Measurements from ENCODE around the gene ATP8B3.
"Not testable (repeated sequence)": the region's sequence is repeated elsewhere in the genome, so short reads cannot be mapped to it uniquely, and the experiment has no call there.

ATP8B3 gene

GRCh38 chr19:1807030-1807694, 4.9 kb downstream of the ATP8B3 start:
- DNase-seq, result no peak
- Mint-ChIP-seq H3K27ac (no peak overlapping the region), H3K9me3 (no peaks in the 10 kb centered on the region), H3K27me3 (no peaks in the 10 kb centered on the region), H3K4me1 (ENCODE audit: low read depth) (peaks cover 4% of the 10 kb centered on the region), H3K4me3 (no peak overlapping the region), H3K36me3 (ENCODE audit: low read depth) (no peaks in the 10 kb centered on the region)

GRCh38 chr19:1806184-1807029, 5.7 kb downstream of the ATP8B3 start:
- Mint-ChIP-seq H3K4me1 (ENCODE audit: low read depth) (peaks cover 1% of the 10 kb centered on the region), H3K27me3 (no peaks in the 10 kb centered on the region), H3K4me3 (no peak overlapping the region), H3K9me3 (no peaks in the 10 kb centered on the region), H3K27ac (no peak overlapping the region), H3K36me3 (ENCODE audit: low read depth) (no peaks in the 10 kb centered on the region)
- DNase-seq, result no peak

GRCh38 chr19:1805401-1806183, 6.5 kb downstream of the ATP8B3 start:
- Mint-ChIP-seq H3K9me3 (no peaks in the 10 kb centered on the region), H3K36me3 (ENCODE audit: low read depth) (no peaks in the 10 kb centered on the region), H3K4me1 (ENCODE audit: low read depth) (no peaks in the 10 kb centered on the region), H3K27ac (no peak overlapping the region), H3K4me3 (no peak overlapping the region), H3K27me3 (no peaks in the 10 kb centered on the region)
- no peak for DNase-seq

GRCh38 chr19:1804858-1805257, 7.2 kb downstream of the ATP8B3 start:
- Mint-ChIP-seq H3K36me3 (ENCODE audit: low read depth) (no peaks in the 10 kb centered on the region), H3K4me1 (ENCODE audit: low read depth) (no peaks in the 10 kb centered on the region), H3K27ac (no peak overlapping the region), H3K9me3 (no peaks in the 10 kb centered on the region), H3K4me3 (no peak overlapping the region), H3K27me3 (no peaks in the 10 kb centered on the region)
- DNase-seq, result no peak

GRCh38 chr19:1799695-1800342, 12.3 kb downstream of the ATP8B3 start:
- H3K27ac Mint-ChIP-seq, result no peak overlapping the region
- peaks cover 15% of the 10 kb centered on the region for H3K27me3 Mint-ChIP-seq
- H3K4me1 Mint-ChIP-seq (ENCODE audit: low read depth), result peaks cover 4% of the 10 kb centered on the region
- no peak for DNase-seq
- no peaks in the 10 kb centered on the region for H3K9me3 Mint-ChIP-seq
- H3K4me3 Mint-ChIP-seq, result no peak overlapping the region
- H3K36me3 Mint-ChIP-seq (ENCODE audit: low read depth), result no peaks in the 10 kb centered on the region

GRCh38 chr19:1797313-1797712, 14.8 kb downstream of the ATP8B3 start:
- H3K27ac Mint-ChIP-seq, H3K4me3 Mint-ChIP-seq, DNase-seq: not testable (repeated sequence)

GRCh38 chr19:1796395-1797142, 15.5 kb downstream of the ATP8B3 start:
- Mint-ChIP-seq H3K9me3 (no peaks in the 10 kb centered on the region), H3K4me1 (ENCODE audit: low read depth) (peaks cover 11% of the 10 kb centered on the region), H3K4me3 (no peak overlapping the region), H3K27ac (no peak overlapping the region), H3K36me3 (ENCODE audit: low read depth) (no peaks in the 10 kb centered on the region), H3K27me3 (peaks cover 23% of the 10 kb centered on the region)
- no peak for DNase-seq

More at GRCh38 chr19:1797313-1797712, 14.8 kb downstream of the ATP8B3 start:
- not testable (repeated sequence) for H3K36me3 Mint-ChIP-seq (ENCODE audit: low read depth); H3K9me3 Mint-ChIP-seq
- Mint-ChIP-seq H3K27me3 (peaks cover 23% of the 10 kb centered on the region), H3K4me1 (ENCODE audit: low read depth) (peaks cover 11% of the 10 kb centered on the region)

GRCh38 chr19:1794424-1795172, 17.5 kb downstream of the ATP8B3 start:
- Mint-ChIP-seq H3K9me3 (no peaks in the 10 kb centered on the region), H3K4me1 (ENCODE audit: low read depth) (peaks cover 11% of the 10 kb centered on the region), H3K27me3 (peaks cover 28% of the 10 kb centered on the region), H3K36me3 (ENCODE audit: low read depth) (no peaks in the 10 kb centered on the region), H3K4me3 (no peak overlapping the region), H3K27ac (no peak overlapping the region)
- no peak for DNase-seq

GRCh38 chr19:1791879-1792278, 20.2 kb downstream of the ATP8B3 start:
- H3K36me3 Mint-ChIP-seq (ENCODE audit: low read depth), result no peaks in the 10 kb centered on the region
- no peak overlapping the region for H3K27ac Mint-ChIP-seq
- no peak overlapping the region for H3K4me3 Mint-ChIP-seq
- no peak for DNase-seq
- peaks cover 37% of the 10 kb centered on the region for H3K27me3 Mint-ChIP-seq
- H3K9me3 Mint-ChIP-seq, result no peaks in the 10 kb centered on the region
- peaks cover 11% of the 10 kb centered on the region for H3K4me1 Mint-ChIP-seq (ENCODE audit: low read depth)

GRCh38 chr19:1790054-1790792, 21.9 kb downstream of the ATP8B3 start:
- Mint-ChIP-seq H3K4me3 (no peak overlapping the region), H3K27me3 (peaks cover 34% of the 10 kb centered on the region), H3K36me3 (ENCODE audit: low read depth) (no peaks in the 10 kb centered on the region), H3K9me3 (no peaks in the 10 kb centered on the region), H3K27ac (no peak overlapping the region), H3K4me1 (ENCODE audit: low read depth) (peaks cover 6% of the 10 kb centered on the region)
- DNase-seq, result no peak

- no peak overlapping the region for H3K27ac Mint-ChIP-seq
- no peaks in the 10 kb centered on the region for H3K9me3 Mint-ChIP-seq
- peaks cover 29% of the 10 kb centered on the region for H3K27me3 Mint-ChIP-seq
- no peaks in the 10 kb centered on the region for H3K36me3 Mint-ChIP-seq (ENCODE audit: low read depth)
- no peak for DNase-seq
- no peak overlapping the region for H3K4me3 Mint-ChIP-seq
- H3K4me1 Mint-ChIP-seq (ENCODE audit: low read depth), result peaks cover 3% of the 10 kb centered on the region
Observed at GRCh38 chr19:1789261-1790041, 22.6 kb downstream of the ATP8B3 start.

- no peaks in the 10 kb centered on the region for H3K9me3 Mint-ChIP-seq
Observed at GRCh38 chr19:1787116-1787515, 25.0 kb downstream of the ATP8B3 start.

More at GRCh38 chr19:1787116-1787515, 25.0 kb downstream of the ATP8B3 start:
- no peaks in the 10 kb centered on the region for H3K36me3 Mint-ChIP-seq (ENCODE audit: low read depth)
- peaks cover 45% of the 10 kb centered on the region for H3K27me3 Mint-ChIP-seq
- H3K4me1 Mint-ChIP-seq (ENCODE audit: low read depth), result no peaks in the 10 kb centered on the region
- no peak overlapping the region for H3K4me3 Mint-ChIP-seq
- no peak overlapping the region for H3K27ac Mint-ChIP-seq
- DNase-seq, result no peak
